ENCODE measurements around the gene CHRDL2. TPM values are rescaled to one million over a fixed set of nuclear protein-coding genes. Genes with fewer than 3 reads are reported as not detected.
"Not testable (repeated sequence)": the region's sequence is repeated elsewhere in the genome, so short reads cannot be mapped to it uniquely, and the experiment has no call there.

Gene CHRDL2
- total RNA-seq, 1 donor: not detected

GRCh38 chr11:74775762-74776161, 44.5 kb upstream of the CHRDL2 start:
- no peak for DNase-seq (ENCODE audit: low read depth)
- no peak overlapping the region for H3K4me3 ChIP-seq (ENCODE audit: low read depth, low read length)
- TF ChIP-seq CTCF (IDR thresholded peaks at IDR 0.05; ENCODE audit: insufficient read depth, low read length): no peak

- no peak for TF ChIP-seq CTCF (IDR thresholded peaks at IDR 0.05; ENCODE audit: insufficient read depth, low read length)
- DNase-seq (ENCODE audit: low read depth): no peak
- H3K4me3 ChIP-seq (ENCODE audit: low read depth, low read length): no peak overlapping the region
Observed at GRCh38 chr11:74773476-74773875, 42.2 kb upstream of the CHRDL2 start.

GRCh38 chr11:74771139-74771538, 39.9 kb upstream of the CHRDL2 start:
- no peak for DNase-seq (ENCODE audit: low read depth)
- H3K4me3 ChIP-seq (ENCODE audit: low read depth, low read length): no peak overlapping the region
- TF ChIP-seq CTCF (IDR thresholded peaks at IDR 0.05; ENCODE audit: insufficient read depth, low read length): no peak

- peak; percentile 42 for DNase-seq (ENCODE audit: low read depth)
- TF ChIP-seq CTCF (IDR thresholded peaks at IDR 0.05; ENCODE audit: insufficient read depth, low read length): no peak
Observed at GRCh38 chr11:74770456-74770855, 39.2 kb upstream of the CHRDL2 start.

GRCh38 chr11:74769055-74769707, 38.0 kb upstream of the CHRDL2 start:
- no peak for DNase-seq (ENCODE audit: low read depth)
- H3K4me3 ChIP-seq (ENCODE audit: low read depth, low read length): no peak overlapping the region
- no peak for TF ChIP-seq CTCF (IDR thresholded peaks at IDR 0.05; ENCODE audit: insufficient read depth, low read length)

More at GRCh38 chr11:74770456-74770855, 39.2 kb upstream of the CHRDL2 start:
- H3K4me3 ChIP-seq (ENCODE audit: low read depth, low read length): no peak overlapping the region

GRCh38 chr11:74768172-74768651, 37.0 kb upstream of the CHRDL2 start:
- DNase-seq (ENCODE audit: low read depth); H3K4me3 ChIP-seq (ENCODE audit: low read depth, low read length): not testable (repeated sequence)

- no peak for TF ChIP-seq CTCF (IDR thresholded peaks at IDR 0.05; ENCODE audit: insufficient read depth, low read length)
- no peak overlapping the region for H3K4me3 ChIP-seq (ENCODE audit: low read depth, low read length)
- DNase-seq (ENCODE audit: low read depth): no peak
Observed at GRCh38 chr11:74766905-74767304, 35.7 kb upstream of the CHRDL2 start.
